HepG2 (cell line): ENCODE data around the gene DUS1L. TPM values are rescaled to one million over a fixed set of nuclear protein-coding genes. Genes with fewer than 3 reads are reported as not detected.

Experiments
- HMGXB3 ChIP-seq: sonication (generic); formaldehyde crosslinking; IDR thresholded peaks from 2 replicates; pipeline ENCODE4 v1.4.0; 2020; ENCODE audit warnings: missing genetic modification reagents, borderline replicate concordance
- HOXA7 ChIP-seq: sonication (generic); formaldehyde crosslinking; IDR thresholded peaks from 2 replicates; pipeline ENCODE4 v1.8.1; 2022; ENCODE audit warnings: mild to moderate bottlenecking, missing genetic modification reagents, moderate library complexity
- PCBP2 ChIP-seq: fragments of 200-400 bp; formaldehyde crosslinking; optimal IDR thresholded peaks from 2 replicates; pipeline ENCODE3; 2018; ENCODE audit warnings: low read length, low read depth; ENCODE audit not compliant: poor library complexity, severe bottlenecking
- PTBP1 ChIP-seq: fragments of 200-400 bp; formaldehyde crosslinking; IDR thresholded peaks from 2 replicates; pipeline ENCODE4 v1.6.1; 2018; ENCODE audit warnings: low read length, low read depth; ENCODE audit not compliant: poor library complexity, severe bottlenecking
- RFX1 ChIP-seq: fragments of 450-650 bp; IDR thresholded peaks from 2 replicates; pipeline ENCODE4 v1.6.1; 2017
- SAFB2 ChIP-seq: sonication (generic); formaldehyde crosslinking; IDR thresholded peaks from 2 replicates; pipeline ENCODE4 v1.5.1; 2020; ENCODE audit warnings: missing genetic modification reagents, low read depth, mild to moderate bottlenecking, borderline replicate concordance
- SMYD3 ChIP-seq: sonication (generic); formaldehyde crosslinking; IDR thresholded peaks from 2 replicates; pipeline ENCODE4 v1.8.1; 2023; ENCODE audit warnings: mild to moderate bottlenecking, missing genetic modification reagents
- SNAPC4 ChIP-seq: sonication (generic); formaldehyde crosslinking; IDR thresholded peaks from 2 replicates; pipeline ENCODE4 v1.4.0; 2020; ENCODE audit warnings: mild to moderate bottlenecking, missing genetic modification reagents
- ZNF256 ChIP-seq: sonication (generic); formaldehyde crosslinking; conservative IDR thresholded peaks from 2 replicates; pipeline ENCODE4 v1.4.0; 2020; ENCODE audit warnings: missing genetic modification reagents
- ZNF616 ChIP-seq: sonication (generic); formaldehyde crosslinking; IDR thresholded peaks from 2 replicates; pipeline ENCODE4 v1.5.0; 2020; ENCODE audit warnings: low read depth, mild to moderate bottlenecking, missing genetic modification reagents
- ZNF784 ChIP-seq: sonication (generic); formaldehyde crosslinking; IDR thresholded peaks from 2 replicates; pipeline ENCODE4 v1.5.1; 2020; ENCODE audit warnings: missing genetic modification reagents, mild to moderate bottlenecking, borderline replicate concordance
- ZXDC ChIP-seq: sonication (generic); formaldehyde crosslinking; IDR thresholded peaks from 2 replicates; pipeline ENCODE4 v1.5.0; 2020; ENCODE audit warnings: mild to moderate bottlenecking, missing genetic modification reagents
- ZZZ3 ChIP-seq: sonication (generic); formaldehyde crosslinking; IDR thresholded peaks from 2 replicates; pipeline ENCODE4 v1.4.0; 2020; ENCODE audit warnings: missing genetic modification reagents, mild to moderate bottlenecking, borderline replicate concordance
- polyA plus RNA-seq, 8 experiments: library from polyadenylated mRNA; depleted of rRNA in 3 of 8; stranded (reverse) in 7 of 8; unstranded in 1 of 8; fragments of >200 nt; fragmentation: Illumina TruSeq in 4 of 8; extraction: Trizol in 4 of 8; gene quantifications; 2 replicates each; pipeline versions ENCODE4 v1.2.1 to v1.2.3, GENCODE V29; 2011 to 2016; ENCODE audit warnings: low read depth in 4 of 8, missing spikeins in 1 of 8, mixed read lengths in 1 of 8; ENCODE audit not compliant: insufficient read depth in 1 of 8
- total RNA-seq, 5 experiments: library from RNA; depleted of rRNA; stranded (reverse); fragments of >200 nt; fragmentation: Illumina TruSeq; extraction: Trizol; gene quantifications; 2 replicates each; pipeline ENCODE4 v1.2.3, GENCODE V29; 2016; ENCODE audit warnings: low read depth in 1 of 5

DUS1L gene
- total and polyA plus RNA-seq, 2 of the 13 experiments (the other 11 are each of a cell fraction or from before 2014, with no cell fraction given): 81.0 to 109 TPM

GRCh38 chr17:82101767-82102679 is 36.4 kb upstream of the DUS1L start (continued):
- TF ChIP-seq SNAPC4 (0 out of 2 replicates have a peak, but pooled peaks have one; percentile 4), SAFB2 (no peak; the same call in 1 of the 2 replicates), HMGXB3 (CRISPR knock-in tag) (peak; percentile 71; the same call in 1 of the 2 replicates), ZZZ3 (0 out of 2 replicates have a peak, but pooled peaks have one; percentile 24), SMYD3 (peak; percentile 94), ZXDC (peak; percentile 37; the same call in 1 of the 2 replicates), PTBP1 (no peak), ZNF784 (CRISPR knock-in tag) (peak; percentile 19; the same call in 1 of the 2 replicates), PCBP2 (peak; percentile 27), ZNF256 (CRISPR knock-in tag) (no peak), RFX1 (no peak), HOXA7 (no peak), ZNF616 (CRISPR knock-in tag) (peak; percentile 80)
